ENCODE results near the gene RAVER1. TPM values are rescaled to one million over a fixed set of nuclear protein-coding genes. Genes with fewer than 3 reads are reported as not detected.
A peak's percentile ranks its signal among the peaks of the same experiment; 100 is the strongest.
"Not testable (repeated sequence)": the region's sequence is repeated elsewhere in the genome, so short reads cannot be mapped to it uniquely, and the experiment has no call there.

RAVER1 gene, protein sequence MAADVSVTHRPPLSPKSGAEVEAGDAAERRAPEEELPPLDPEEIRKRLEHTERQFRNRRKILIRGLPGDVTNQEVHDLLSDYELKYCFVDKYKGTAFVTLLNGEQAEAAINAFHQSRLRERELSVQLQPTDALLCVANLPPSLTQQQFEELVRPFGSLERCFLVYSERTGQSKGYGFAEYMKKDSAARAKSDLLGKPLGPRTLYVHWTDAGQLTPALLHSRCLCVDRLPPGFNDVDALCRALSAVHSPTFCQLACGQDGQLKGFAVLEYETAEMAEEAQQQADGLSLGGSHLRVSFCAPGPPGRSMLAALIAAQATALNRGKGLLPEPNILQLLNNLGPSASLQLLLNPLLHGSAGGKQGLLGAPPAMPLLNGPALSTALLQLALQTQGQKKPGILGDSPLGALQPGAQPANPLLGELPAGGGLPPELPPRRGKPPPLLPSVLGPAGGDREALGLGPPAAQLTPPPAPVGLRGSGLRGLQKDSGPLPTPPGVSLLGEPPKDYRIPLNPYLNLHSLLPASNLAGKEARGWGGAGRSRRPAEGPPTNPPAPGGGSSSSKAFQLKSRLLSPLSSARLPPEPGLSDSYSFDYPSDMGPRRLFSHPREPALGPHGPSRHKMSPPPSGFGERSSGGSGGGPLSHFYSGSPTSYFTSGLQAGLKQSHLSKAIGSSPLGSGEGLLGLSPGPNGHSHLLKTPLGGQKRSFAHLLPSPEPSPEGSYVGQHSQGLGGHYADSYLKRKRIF
- total RNA-seq (2014; rRNA removed; shearing (Covaris generic)): 35.5 and 45.3 TPM in 2 replicates

DNA sequence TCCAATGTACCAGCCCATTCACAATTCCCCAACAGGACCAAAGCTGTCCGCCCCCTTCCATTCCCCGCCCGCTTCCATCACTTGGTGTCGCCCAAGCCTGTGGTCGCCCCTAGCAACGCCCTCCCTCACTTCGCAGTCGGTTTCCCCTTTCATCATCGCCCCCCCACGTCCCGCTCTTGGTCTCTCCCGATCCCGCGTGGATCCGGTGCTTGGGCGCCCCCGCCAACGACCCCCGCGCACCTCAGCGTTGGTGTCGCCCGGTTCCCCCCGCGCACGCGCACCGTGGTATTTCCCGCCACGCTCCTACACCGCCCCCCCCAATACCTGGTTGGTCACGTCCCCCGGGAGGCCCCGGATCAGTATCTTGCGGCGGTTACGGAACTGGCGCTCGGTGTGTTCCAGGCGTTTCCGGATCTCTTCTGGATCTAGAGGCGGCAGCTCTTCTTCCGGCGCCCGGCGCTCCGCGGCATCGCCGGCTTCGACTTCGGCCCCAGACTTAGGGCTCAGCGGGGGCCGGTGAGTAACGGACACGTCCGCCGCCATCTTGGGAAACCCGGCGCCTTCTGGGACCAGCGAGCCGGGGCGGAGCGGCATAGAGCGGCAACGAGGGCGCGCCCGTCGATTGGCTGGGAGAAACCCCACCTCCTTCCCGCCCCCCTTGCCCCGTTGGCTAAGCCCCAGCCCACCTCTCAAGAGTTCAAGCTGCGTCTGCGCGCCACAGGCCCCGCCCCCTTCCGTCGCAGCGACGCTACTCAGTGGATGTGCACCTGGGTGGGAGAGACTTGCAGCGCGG lies at the start of gene RAVER1:
TSS of gene RAVER1 (minus strand) at position 565 of the 793 bp plus-strand sequence. CDS start at position 543, 22 bp downstream.
- DNase-seq (ENCODE audit: low spot score): peak; percentile 94

DNA sequence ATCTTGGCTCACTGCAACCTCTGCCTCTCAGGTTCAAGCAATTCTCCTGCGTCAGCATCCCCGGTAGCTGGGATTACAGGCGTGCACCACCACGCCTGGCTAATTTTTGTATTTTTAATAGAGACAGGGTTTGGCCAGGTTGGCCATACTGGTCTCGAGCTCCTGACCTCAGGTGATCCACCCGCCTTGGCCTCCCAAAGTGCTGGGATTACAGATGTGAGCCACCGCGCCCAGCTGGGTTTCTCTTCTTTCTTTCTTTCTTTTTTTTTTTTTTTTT lies 49.8 kb upstream of the RAVER1 start:
- not testable (repeated sequence) for DNase-seq (ENCODE audit: low spot score)

DNA sequence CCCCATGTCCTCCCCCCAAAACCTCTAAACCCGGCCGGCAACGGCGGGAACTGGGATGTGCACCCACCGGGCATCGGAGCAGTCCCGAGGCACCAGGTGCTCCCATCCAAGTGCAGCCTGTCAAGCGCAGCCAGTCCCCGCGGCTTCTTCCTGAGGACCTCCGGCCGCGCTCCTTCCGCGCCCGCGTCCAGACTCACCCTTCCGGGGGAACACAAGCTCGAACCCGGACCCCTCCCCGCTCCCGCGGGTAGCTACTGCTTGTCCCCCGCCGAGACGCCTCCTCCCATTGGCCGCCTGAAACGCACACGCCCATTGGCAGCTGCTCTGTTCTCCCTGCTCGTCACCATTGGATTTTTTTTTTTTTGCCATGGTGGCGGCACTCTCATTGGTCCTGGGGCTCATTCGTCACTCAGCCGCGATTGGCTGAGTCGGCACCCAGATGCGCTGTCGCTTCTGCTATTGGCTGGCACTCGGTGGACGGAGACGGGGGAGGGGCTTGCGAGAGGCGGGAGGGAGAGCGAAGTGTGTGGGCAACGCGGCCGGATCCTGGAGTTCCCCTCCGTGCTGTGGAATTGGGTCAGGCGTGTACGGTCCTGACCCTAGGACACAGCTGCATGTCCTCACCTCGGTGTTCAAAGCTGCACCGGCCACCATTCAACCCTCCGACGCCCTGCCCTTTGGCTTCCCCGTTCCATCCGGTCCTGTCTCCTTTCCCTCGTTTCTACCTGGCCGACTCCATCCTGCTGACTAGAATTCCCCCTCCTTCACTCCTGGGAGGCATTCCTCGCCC lies 47.2 kb upstream of the RAVER1 start, which contains the start of gene TYK2:
TSS of gene TYK2 (minus strand) at position 260 of the 790 bp plus-strand sequence. CDS start 2,166 bp downstream, outside the sequence.
- DNase-seq (ENCODE audit: low spot score): peak; percentile 96

DNA sequence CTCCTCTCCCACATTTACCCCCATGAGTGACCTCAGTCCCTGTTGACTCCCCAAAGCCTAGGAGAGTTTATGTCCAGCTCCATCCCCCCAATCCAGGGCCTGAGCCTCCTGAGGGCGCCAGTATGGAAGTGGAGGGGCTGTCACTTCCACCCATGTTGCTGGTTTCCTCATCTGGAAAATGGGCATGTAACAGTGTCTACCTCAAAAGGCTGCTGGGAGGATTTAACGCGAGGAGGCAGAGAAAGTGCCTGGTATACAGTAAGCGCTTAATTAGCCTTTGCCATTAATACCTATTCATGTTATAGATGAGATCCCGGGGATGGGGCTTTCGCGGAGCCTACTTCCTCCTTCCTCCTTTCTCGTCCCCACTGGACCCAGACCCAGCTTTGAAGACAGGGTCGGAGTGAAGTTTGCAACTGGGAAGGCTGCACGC lies 46.6 kb upstream of the RAVER1 start:
- no peak for DNase-seq (ENCODE audit: low spot score)

DNA sequence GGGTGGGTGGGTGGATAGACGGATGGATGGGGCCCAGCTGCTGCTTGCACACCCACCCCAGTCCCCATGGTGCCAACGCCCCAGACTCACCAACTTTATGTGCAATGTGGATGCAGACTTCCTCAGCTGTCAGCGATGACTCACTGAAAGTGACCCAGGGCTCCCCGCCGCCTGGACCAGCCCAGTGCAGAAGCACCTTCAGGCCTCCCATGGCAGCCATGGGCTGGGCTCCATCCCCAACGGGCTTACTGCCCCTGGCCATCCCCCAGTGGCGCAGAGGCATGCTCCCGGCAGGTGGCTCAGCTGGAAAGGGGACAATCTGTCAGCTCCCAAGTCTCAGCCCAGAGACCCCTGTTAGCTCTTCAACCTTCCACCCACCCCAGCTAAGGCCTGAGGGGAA lies 44.8 kb upstream of the RAVER1 start:
- DNase-seq (ENCODE audit: low spot score): no peak

DNA sequence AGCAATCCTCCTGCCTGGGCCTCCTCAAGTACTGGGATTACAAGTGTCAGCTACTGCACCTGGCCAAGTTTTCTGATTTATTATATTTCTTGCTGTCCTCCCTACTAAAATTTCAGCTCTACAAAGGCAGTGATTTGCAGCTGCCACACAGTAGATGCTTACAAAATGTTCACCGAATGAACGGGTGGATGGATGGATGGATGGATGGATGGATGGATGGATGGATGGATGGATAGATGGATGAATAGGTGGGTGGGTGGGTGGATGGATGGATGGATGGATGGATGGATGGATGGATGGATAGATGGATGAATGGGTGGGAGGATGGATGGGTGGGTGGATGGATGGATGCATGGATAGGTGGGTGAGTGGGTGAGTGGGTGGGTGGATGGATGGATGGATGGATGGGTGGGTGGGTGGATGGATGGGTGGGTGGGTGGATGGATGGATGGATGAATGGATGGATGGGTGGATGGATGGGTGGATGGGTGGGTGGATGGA lies 43.9 kb upstream of the RAVER1 start:
- DNase-seq (ENCODE audit: low spot score): not testable (repeated sequence)

DNA sequence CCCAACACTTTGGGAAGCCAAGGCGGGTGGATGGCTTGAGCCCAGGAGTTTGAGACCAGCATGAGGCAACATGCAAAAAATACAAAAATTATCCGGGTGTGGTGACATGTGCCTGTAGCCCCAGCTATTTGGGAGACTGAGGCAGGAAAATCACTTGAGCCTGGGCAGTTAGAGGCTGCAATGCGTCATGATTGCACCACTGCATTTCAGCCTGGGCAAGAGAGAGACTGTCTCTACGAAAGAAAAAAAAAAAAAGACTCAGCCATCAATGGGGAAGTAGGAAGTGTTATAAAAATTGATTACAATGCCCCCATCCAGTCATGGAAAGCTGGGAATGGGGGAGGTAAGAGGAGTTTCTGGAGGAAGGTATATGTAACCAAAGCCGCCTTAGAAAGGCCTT lies 41.6 kb upstream of the RAVER1 start:
- DNase-seq (ENCODE audit: low spot score): no peak

DNA sequence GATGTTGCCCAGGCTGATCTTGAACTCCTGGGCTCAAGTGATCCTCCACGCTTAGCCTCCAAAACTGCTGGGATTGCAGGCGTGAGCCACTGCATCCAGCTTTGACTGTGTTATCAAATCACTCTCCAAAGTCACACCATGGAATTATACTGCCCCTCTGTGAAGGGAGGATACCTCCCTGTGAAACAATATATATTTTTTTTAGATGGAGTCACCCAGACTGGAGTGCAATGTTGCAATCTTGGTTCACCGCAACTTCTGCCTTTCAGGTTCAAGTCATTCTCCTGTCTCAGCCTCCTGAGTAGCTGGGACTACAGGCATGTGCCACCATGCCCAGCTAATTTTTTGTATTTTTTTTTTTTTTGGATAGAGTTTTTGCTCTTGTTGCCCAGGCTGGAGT lies 39.4 kb upstream of the RAVER1 start:
- no peak for DNase-seq (ENCODE audit: low spot score)

DNA sequence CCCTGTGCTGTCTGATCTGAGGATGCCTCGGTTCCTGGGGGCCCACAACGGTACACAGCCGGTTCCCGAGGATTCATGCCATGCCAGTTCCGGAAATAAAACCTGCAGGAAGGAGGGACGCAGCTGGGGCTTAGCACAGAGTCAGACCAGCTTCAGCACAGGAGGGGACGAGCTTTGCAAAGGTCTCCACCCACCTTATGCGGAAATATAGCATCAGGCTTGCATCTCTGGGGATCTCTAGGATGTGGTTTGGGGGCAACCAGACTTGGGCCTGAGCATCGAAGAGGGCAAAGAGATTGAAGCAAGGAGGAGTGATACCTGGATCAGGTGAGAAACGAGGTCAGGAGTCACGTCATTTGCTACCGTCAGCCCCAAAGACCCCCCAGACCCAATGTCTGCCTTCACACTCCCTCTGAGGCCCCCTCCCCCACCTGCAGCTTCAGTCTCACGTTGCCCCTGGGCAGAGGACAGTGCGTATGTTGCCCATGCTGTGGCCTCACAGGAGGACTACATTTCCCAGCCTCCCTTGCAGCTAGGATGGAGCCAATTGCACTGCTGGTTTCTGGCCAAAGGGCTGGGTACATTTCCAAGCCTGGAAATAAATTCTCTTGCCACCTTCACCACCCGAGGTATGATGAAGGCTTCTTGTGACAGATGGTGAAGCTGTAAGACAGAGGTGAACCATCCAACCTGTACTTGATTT lies 34.9 kb upstream of the RAVER1 start:
- DNase-seq (ENCODE audit: low spot score): no peak

DNA sequence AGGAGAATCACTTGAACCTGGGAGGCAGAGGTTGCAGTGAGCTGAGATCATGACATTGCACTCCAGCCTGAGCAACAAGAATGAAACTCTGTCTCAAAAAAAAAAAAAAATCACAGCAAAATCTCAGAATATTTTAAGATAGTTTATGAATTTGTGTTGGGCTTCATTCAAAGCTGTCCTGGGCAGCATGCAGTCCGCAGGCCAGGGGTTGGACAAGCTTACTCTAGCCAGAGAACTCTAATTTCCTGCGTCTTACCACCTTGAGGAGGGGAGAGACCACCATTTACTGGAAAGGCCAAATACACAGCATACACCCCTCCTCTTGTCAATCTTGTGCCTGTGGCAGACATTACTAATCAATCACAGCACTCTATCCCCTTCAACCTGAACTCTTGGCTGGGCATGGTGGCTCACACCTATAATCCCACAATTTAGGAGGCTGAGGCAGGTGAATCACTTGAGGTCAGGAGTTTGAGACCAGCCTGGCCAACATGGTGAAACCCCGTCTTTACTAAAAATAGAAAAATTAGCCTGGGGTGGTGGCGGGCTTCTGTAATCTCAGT lies 33.7 kb upstream of the RAVER1 start:
- DNase-seq (ENCODE audit: low spot score): not testable (repeated sequence)

DNA sequence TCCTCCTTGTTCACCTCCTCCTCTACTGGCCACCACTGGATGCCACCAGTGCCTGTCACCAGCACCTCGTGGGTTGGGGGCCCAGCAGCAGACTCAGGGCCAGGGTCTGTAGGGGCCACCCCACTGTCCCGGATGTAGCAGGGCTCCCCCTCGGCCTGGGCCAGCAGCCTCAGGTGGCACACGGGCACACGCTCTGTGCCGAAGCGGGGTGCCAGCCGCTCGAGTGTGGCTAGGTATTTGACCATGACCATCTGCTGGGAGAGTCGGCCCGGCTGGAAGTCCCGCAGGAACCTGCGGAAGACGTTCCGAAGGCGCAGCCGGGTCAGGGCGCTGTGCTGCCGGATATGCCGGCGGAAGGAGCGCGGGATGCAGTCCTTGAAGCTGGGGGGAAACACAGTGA lies 32.2 kb upstream of the RAVER1 start:
- DNase-seq (ENCODE audit: low spot score): no peak

DNA sequence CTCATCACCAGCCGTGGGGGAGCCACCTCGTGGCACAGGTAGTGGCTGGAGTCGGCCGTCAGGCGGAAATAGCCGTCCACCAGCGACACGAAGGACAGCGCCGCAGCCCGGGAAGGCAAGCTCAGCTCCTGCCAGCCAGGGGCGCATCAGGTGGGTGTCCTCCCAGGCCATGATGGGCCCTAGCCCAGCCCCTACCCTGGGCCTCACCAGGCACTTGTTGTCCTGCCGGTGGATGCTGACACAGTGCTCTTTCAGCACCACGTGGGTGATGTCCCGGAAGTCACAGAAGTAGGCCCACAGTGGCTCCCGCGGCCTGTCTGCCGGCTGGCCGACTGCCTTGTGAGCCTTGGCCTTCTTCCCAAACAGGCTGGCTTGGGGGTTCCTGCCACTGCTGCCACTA lies 31.3 kb upstream of the RAVER1 start:
- no peak for DNase-seq (ENCODE audit: low spot score)

DNA sequence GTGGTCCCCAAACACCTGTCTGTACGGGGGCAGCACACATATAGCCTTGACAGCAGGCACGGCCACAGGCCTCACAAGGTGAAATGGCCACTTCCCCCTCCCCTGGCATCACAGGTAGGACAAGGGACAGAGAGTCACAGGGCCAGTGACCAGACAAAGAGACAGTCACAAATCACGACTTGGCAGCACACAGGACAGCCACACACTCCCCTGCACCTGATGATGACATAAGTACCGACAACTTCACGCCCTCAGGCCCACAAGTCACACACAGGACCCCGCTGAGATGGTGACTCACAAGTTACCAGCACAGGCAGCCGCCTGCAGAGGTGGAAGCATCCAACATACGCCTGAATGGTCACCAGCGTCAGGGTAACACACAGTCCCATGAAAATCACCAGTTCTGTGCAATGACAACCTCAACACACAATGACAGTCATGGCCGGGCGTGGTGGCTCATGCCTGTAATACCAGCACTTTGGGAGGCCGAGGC lies 30.5 kb upstream of the RAVER1 start:
- no peak for DNase-seq (ENCODE audit: low spot score)

DNA sequence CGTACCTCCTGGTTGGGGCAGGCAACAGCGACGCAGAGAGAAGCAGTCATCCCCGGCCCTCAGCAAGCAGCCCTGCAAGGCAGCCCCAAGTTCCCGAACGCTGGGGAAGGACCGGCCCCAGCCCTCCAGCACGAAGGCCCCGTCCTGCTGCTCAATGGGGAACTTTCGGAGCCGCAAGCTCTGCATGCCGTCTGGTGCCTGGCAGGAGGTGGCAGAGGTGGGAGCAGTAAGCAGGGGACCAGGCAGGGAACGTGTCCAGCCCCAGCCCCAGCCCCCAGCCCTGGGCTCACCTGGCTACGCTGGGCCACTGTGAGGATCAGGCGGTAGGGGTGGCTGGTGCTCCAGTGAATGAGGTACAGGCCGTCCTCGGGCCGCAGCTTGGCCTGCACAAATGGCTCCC lies 28.9 kb upstream of the RAVER1 start:
- no peak for DNase-seq (ENCODE audit: low spot score)

DNA sequence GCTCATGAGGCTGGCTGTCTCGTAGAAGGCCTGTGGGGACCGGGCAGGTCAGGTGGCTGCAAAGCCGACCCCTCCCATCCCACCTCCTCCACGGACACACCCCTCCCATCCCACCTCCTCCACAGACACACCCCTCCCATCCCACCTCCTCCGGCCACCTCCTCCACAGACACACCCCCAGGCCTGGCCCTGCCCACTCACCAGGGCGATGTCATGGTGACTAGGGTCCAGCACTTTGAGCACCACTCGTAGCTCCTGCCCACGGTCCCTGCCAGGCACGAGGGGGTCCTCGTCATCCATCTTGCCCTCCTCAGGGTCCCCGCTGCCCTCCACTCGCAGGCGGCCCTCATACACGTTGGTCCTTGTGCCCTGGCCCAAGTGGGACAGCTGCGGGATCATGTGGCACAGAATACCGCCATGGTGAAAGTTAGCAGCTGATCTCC lies 28.3 kb upstream of the RAVER1 start:
- no peak for DNase-seq (ENCODE audit: low spot score)

DNA sequence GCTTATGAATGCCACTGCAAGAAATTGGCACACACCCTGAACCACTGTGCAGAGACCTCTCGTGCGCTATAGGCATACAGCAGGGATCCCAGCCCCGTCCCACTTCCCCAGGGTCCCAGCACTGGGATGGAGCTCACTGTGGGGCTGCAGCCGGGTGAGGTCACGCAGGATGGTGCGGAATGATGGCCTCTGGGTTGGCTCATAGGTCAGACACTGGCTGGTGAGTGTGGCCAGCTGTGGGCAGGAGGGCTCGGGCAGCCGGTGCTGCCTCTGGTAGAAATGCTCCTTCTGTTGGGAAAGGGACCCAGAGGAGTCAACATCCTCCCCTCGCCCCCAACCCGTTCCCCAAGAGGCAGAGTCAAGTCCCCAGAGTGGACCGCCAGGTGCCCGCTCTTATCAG lies 23.1 kb upstream of the RAVER1 start:
- DNase-seq (ENCODE audit: low spot score): no peak

DNA sequence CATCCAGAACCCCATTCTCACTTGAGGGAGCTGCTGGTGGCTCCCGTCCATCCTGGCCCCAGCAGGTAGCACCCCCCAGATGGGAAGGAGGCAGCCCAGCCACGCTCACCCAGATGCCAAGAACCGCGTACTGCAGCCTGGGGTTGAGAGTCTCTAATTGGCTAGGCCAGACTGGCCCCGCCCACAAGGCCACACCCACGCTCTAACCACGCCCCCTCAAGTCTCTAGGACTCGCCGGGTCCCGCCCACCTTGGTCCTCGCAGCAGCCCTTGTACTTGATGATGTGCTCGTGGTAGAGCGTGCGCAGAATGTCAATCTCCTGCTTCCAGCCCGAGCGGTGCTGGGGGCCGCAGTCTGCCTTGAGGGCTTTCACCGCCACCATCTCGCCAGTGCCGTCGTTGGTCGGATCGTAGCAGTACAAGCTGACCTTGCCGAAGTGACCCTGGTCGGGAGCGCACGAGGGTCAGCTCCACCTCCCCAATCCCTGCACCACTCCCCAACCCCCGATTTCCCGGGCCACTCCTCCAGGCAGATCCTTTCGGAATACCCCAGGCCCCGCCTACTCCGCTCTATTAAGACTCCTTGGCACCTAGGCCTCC lies 20.6 kb upstream of the RAVER1 start:
- DNase-seq (ENCODE audit: low spot score): peak; percentile 4

DNA sequence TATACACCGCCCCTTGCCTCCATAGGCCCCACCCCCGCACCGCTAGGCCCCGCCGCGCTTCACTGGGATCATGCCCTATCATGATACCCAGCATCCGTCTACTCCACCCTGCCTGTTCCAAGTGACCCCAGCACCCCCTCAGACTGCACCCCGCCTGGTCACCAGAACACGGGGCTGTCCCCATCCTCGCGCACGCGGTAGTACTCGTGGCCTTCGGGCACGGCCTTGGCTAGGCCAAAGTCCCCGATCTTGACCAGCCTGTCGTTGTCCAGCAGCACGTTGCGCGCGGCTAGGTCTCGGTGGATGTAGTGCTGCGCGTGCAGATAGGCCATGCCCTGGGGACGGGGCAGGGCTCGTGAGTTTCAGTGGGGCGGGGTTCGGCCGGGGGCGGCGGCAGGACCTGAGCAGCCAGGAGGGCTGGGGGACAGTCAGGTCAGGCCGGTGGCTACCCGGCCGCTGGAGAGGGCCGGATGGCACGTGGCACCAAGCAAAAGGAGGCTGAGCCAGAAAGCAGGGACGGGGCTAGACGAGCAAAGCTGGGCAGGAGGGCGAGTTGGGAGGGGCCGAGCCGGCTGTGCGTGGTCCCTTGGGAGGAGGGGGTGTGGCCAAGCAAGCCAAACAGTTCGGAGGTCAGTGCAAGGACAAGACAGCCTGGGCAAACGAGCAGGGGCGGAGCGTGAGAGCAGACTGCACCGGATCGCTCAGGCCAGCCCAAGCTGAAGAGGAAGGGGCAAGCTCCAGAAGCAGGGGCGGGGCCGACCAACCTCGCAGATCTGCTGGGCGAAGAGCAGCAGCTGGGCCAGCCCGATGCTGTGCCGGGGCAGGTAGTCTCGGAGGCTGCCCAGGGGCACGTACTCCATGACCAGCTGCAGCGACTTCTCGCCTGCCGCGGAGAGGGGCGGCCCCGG lies 19.7 kb upstream of the RAVER1 start:
- DNase-seq (ENCODE audit: low spot score): no peak
